GM23248 (cell line): Measurements from ENCODE around the gene KIF1B.

Experiments used
- EZH2 ChIP-seq: fragments of 200-600 bp; sonication (generic); IDR thresholded peaks from 2 replicates; pipeline ENCODE4 v1.6.1; 2018; ENCODE audit warnings: antibody characterized with exemption, mild to moderate bottlenecking; ENCODE audit not compliant: insufficient read depth, poor library complexity, severe bottlenecking
- EZH2phosphoT487 ChIP-seq: fragments of 200-600 bp; sonication (generic); IDR thresholded peaks from 2 replicates; pipeline ENCODE4 v1.6.1; 2018; ENCODE audit warnings: antibody characterized with exemption, moderate library complexity, mild to moderate bottlenecking, low read depth; ENCODE audit not compliant: insufficient read depth

DNA sequence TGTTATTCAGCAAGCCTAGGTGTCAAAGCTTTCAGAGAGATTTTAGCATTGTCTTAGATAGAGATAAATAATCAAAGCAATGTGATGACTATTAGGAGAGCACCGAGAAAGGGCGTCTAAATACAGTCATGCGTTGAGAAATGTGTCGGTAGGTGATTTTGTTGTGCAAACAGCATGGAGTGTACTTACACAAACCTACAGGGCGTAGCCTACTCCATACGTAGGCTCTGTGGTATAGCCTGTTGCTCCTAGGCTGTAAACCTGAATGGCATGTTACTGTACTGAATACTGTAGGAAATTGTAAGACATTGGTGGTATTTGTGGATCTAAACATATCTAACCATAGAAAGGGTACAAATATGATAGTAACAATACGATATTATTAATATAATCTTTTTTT lies 31.8 kb downstream of the KIF1B start:
- TF ChIP-seq EZH2phosphoT487 (no peak), EZH2 (no peak)
